ENCODE data around the gene BOD1. TPM values are rescaled to one million over a fixed set of nuclear protein-coding genes. Genes with fewer than 3 reads are reported as not detected.
A peak's percentile ranks its signal among the peaks of the same experiment; 100 is the strongest.

Gene BOD1
- total and polyA plus RNA-seq, 2 donors (not counting 3 experiments of a cell fraction or from before 2014, with no cell fraction given): 57.6 to 62.4 TPM

DNA sequence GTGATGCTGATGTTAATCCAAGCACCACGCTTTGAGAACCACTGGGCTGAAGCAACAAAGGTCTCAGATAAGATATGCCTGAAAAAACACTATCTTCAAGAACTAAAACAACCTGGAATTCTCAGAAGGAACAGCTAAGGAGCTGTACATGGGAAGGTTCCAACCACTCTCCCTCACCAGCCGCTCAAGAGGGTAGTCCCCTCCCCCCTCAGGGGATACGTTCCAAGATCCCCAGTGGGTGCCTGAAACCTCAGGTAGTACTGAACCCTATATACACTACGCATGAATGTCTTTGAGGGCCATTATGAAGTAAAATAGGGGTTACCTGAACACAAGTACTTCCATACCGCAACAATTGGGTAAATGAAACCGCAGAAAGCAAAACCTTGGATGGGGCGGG is 1.9 kb downstream of the BOD1 start:
- H2AFZ ChIP-seq (ENCODE audit: low read depth, low read length): no peak overlapping the region
- H3K4me1 ChIP-seq (ENCODE audit: control insufficient read depth, extremely low read depth, insufficient read depth, low read length): peaks cover 32% of the 10 kb centered on the region
- intact Hi-C loops (cut with micrococcal nuclease) (no loop called here), dilution Hi-C loops (cut with MboI; ENCODE audit: extremely low pct_ligation_motif_present, low sequenced_read_pairs) (no loop called here)
- POLR2A ChIA-PET: no interaction called here
- H3K4me2 ChIP-seq (ENCODE audit: insufficient read depth, low read length): peak overlapping the region; percentile 95
- no peak overlapping the region for H3K4me3 ChIP-seq (replicated peaks in 1 of 3; ENCODE audit: insufficient read depth in 1 of 3, low read depth in 1 of 3, low read length in 3 of 3)
- H3K79me2 ChIP-seq (ENCODE audit: control insufficient read depth, insufficient read depth, low read length): peaks cover 64% of the 10 kb centered on the region
- CTCF ChIA-PET: interaction anchor here (2.4 to 8.0 kb wide), 4 partner anchors 311 to 697 kb away, joined by 28 to 150 read pairs (median 50); no protein-coding TSS in a partner anchor
- no peaks in the 10 kb centered on the region for H3K9me1 ChIP-seq (replicated peaks; ENCODE audit: control insufficient read depth, extremely low read depth, insufficient read depth, low read length)
- FAIRE-seq (no peak), DNase-seq (ENCODE audit: low read depth, low spot score) (no peak)
- H4K20me1 ChIP-seq (replicated peaks; ENCODE audit: control insufficient read depth, extremely low read depth, insufficient read depth, low read length): peaks cover 5% of the 10 kb centered on the region
- no TSS peak for BruUV-seq (replicated peaks)
- H3K36me3 ChIP-seq (ENCODE audit: control insufficient read depth in 2 of 2, extremely low read depth in 1 of 2, insufficient read depth in 2 of 2, low read length in 2 of 2): peaks cover 3 to 12% of the 10 kb centered on the region in 2 experiments
- no peak overlapping the region for H3K9ac ChIP-seq (replicated peaks; ENCODE audit: extremely low read depth, insufficient read depth, low read length)
- no peak overlapping the region for H3K27ac ChIP-seq (ENCODE audit: insufficient read depth, low read depth, low read length)
- H3K9me3 ChIP-seq (replicated peaks; ENCODE audit: control insufficient read depth, insufficient read depth, low read length): no peaks in the 10 kb centered on the region
- TF ChIP-seq, protein P1, sequence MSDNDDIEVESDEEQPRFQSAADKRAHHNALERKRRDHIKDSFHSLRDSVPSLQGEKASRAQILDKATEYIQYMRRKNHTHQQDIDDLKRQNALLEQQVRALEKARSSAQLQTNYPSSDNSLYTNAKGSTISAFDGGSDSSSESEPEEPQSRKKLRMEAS (IDR thresholded peaks at IDR 0.05; ENCODE audit: insufficient read depth, insufficient read length): no peak
- no peak for TF ChIP-seq GATA2 (IDR thresholded peaks at IDR 0.05; ENCODE audit: insufficient read depth, insufficient read length, low read depth, low read length)
- no peak for TF ChIP-seq POLR2A (IDR thresholded peaks at IDR 0.05; ENCODE audit: low read depth, low read length)
- no peak for TF ChIP-seq MYC (IDR thresholded peaks at IDR 0.05; ENCODE audit: low read depth, low read length)
- no peak for TF ChIP-seq FOS (IDR thresholded peaks at IDR 0.05; ENCODE audit: borderline replicate concordance, insufficient read depth, low read length)
- TF ChIP-seq, protein P2, sequence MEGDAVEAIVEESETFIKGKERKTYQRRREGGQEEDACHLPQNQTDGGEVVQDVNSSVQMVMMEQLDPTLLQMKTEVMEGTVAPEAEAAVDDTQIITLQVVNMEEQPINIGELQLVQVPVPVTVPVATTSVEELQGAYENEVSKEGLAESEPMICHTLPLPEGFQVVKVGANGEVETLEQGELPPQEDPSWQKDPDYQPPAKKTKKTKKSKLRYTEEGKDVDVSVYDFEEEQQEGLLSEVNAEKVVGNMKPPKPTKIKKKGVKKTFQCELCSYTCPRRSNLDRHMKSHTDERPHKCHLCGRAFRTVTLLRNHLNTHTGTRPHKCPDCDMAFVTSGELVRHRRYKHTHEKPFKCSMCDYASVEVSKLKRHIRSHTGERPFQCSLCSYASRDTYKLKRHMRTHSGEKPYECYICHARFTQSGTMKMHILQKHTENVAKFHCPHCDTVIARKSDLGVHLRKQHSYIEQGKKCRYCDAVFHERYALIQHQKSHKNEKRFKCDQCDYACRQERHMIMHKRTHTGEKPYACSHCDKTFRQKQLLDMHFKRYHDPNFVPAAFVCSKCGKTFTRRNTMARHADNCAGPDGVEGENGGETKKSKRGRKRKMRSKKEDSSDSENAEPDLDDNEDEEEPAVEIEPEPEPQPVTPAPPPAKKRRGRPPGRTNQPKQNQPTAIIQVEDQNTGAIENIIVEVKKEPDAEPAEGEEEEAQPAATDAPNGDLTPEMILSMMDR (IDR thresholded peaks at IDR 0.05; ENCODE audit: extremely low read depth in 1 of 2, insufficient read depth in 1 of 2, low read depth in 1 of 2, low read length in 2 of 2): no peak
- no peak for TF ChIP-seq POLR2AphosphoS5 (IDR thresholded peaks at IDR 0.05; ENCODE audit: insufficient read depth, low read depth, low read length)
- no peak for TF ChIP-seq EZH2 (IDR thresholded peaks at IDR 0.05; ENCODE audit: borderline replicate concordance, low read depth, low read length, severe bottlenecking)
- TF ChIP-seq JUN (IDR thresholded peaks at IDR 0.05; ENCODE audit: borderline replicate concordance, insufficient read depth, insufficient read length, low read depth): no peak
- H3K27me3 ChIP-seq (ENCODE audit: control insufficient read depth in 2 of 2, insufficient read depth in 2 of 2, low read length in 2 of 2): no peaks in the 10 kb centered on the region

All from endothelial cell of umbilical vein (primary cell).